ENCODE results near the gene PTPN20. TPM values are rescaled to one million over a fixed set of nuclear protein-coding genes. Genes with fewer than 3 reads are reported as not detected.

The PTPN20 gene
- total and polyA plus RNA-seq, 2 of the 8 experiments (the other 6 are each of a cell fraction or from before 2014, with no cell fraction given): not detected

GRCh38 chr10:47038881-47039561 is 127.8 kb downstream of the PTPN20 start (continued):
- TF ChIP-seq, protein P1, sequence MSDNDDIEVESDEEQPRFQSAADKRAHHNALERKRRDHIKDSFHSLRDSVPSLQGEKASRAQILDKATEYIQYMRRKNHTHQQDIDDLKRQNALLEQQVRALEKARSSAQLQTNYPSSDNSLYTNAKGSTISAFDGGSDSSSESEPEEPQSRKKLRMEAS (IDR thresholded peaks at IDR 0.05): no peak
- TF ChIP-seq ASH2L (IDR thresholded peaks at IDR 0.05; ENCODE audit: low read length): no peak
- no peak for TF ChIP-seq CEBPB (IDR thresholded peaks at IDR 0.05; ENCODE audit: low read depth, low read length)
- no peak for TF ChIP-seq GTF2F1 (IDR thresholded peaks at IDR 0.05; ENCODE audit: borderline replicate concordance, low read depth, low read length)
- TF ChIP-seq, protein P2, sequence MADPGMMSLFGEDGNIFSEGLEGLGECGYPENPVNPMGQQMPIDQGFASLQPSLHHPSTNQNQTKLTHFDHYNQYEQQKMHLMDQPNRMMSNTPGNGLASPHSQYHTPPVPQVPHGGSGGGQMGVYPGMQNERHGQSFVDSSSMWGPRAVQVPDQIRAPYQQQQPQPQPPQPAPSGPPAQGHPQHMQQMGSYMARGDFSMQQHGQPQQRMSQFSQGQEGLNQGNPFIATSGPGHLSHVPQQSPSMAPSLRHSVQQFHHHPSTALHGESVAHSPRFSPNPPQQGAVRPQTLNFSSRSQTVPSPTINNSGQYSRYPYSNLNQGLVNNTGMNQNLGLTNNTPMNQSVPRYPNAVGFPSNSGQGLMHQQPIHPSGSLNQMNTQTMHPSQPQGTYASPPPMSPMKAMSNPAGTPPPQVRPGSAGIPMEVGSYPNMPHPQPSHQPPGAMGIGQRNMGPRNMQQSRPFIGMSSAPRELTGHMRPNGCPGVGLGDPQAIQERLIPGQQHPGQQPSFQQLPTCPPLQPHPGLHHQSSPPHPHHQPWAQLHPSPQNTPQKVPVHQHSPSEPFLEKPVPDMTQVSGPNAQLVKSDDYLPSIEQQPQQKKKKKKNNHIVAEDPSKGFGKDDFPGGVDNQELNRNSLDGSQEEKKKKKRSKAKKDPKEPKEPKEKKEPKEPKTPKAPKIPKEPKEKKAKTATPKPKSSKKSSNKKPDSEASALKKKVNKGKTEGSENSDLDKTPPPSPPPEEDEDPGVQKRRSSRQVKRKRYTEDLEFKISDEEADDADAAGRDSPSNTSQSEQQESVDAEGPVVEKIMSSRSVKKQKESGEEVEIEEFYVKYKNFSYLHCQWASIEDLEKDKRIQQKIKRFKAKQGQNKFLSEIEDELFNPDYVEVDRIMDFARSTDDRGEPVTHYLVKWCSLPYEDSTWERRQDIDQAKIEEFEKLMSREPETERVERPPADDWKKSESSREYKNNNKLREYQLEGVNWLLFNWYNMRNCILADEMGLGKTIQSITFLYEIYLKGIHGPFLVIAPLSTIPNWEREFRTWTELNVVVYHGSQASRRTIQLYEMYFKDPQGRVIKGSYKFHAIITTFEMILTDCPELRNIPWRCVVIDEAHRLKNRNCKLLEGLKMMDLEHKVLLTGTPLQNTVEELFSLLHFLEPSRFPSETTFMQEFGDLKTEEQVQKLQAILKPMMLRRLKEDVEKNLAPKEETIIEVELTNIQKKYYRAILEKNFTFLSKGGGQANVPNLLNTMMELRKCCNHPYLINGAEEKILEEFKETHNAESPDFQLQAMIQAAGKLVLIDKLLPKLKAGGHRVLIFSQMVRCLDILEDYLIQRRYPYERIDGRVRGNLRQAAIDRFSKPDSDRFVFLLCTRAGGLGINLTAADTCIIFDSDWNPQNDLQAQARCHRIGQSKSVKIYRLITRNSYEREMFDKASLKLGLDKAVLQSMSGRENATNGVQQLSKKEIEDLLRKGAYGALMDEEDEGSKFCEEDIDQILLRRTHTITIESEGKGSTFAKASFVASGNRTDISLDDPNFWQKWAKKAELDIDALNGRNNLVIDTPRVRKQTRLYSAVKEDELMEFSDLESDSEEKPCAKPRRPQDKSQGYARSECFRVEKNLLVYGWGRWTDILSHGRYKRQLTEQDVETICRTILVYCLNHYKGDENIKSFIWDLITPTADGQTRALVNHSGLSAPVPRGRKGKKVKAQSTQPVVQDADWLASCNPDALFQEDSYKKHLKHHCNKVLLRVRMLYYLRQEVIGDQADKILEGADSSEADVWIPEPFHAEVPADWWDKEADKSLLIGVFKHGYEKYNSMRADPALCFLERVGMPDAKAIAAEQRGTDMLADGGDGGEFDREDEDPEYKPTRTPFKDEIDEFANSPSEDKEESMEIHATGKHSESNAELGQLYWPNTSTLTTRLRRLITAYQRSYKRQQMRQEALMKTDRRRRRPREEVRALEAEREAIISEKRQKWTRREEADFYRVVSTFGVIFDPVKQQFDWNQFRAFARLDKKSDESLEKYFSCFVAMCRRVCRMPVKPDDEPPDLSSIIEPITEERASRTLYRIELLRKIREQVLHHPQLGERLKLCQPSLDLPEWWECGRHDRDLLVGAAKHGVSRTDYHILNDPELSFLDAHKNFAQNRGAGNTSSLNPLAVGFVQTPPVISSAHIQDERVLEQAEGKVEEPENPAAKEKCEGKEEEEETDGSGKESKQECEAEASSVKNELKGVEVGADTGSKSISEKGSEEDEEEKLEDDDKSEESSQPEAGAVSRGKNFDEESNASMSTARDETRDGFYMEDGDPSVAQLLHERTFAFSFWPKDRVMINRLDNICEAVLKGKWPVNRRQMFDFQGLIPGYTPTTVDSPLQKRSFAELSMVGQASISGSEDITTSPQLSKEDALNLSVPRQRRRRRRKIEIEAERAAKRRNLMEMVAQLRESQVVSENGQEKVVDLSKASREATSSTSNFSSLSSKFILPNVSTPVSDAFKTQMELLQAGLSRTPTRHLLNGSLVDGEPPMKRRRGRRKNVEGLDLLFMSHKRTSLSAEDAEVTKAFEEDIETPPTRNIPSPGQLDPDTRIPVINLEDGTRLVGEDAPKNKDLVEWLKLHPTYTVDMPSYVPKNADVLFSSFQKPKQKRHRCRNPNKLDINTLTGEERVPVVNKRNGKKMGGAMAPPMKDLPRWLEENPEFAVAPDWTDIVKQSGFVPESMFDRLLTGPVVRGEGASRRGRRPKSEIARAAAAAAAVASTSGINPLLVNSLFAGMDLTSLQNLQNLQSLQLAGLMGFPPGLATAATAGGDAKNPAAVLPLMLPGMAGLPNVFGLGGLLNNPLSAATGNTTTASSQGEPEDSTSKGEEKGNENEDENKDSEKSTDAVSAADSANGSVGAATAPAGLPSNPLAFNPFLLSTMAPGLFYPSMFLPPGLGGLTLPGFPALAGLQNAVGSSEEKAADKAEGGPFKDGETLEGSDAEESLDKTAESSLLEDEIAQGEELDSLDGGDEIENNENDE (IDR thresholded peaks at IDR 0.05; ENCODE audit: insufficient replicate concordance, low read length): no peak
- no peak for TF ChIP-seq KDM5A (IDR thresholded peaks at IDR 0.05; ENCODE audit: low read length)
- no peak for TF ChIP-seq NANOG (IDR thresholded peaks at IDR 0.05; ENCODE audit: insufficient read depth, low read depth, low read length, poor library complexity, severe bottlenecking)
